Nephron (organoid): ENCODE results near the gene PAPPA2.
A peak's percentile ranks its signal among the peaks of the same experiment; 100 is the strongest.

Source experiments
- H3K27ac Mint-ChIP-seq, 3 experiments: 2 replicates each; pipeline ENCODE4 v1.8.0; 2020; ENCODE audit warnings: mixed read lengths in 3 of 3, mild to moderate bottlenecking in 2 of 3, moderate library complexity in 1 of 3
- H3K27me3 Mint-ChIP-seq: 2 replicates; pipeline ENCODE4 v1.8.0; 2021; ENCODE audit warnings: low read depth, mild to moderate bottlenecking, moderate library complexity, mixed read lengths
- H3K36me3 Mint-ChIP-seq: 2 replicates; pipeline ENCODE4 v1.8.0; 2020; ENCODE audit warnings: low read depth, mixed read lengths
- H3K4me1 Mint-ChIP-seq: 2 replicates; pipeline ENCODE4 v1.8.0; 2020; ENCODE audit warnings: mixed read lengths
- H3K4me3 Mint-ChIP-seq, 3 experiments: 2 replicates each; pipeline ENCODE4 v1.8.0; 2020; ENCODE audit warnings: mild to moderate bottlenecking in 3 of 3, mixed read lengths in 3 of 3, moderate library complexity in 2 of 3
- H3K9me3 Mint-ChIP-seq: 2 replicates; pipeline ENCODE4 v1.8.0; 2020; ENCODE audit warnings: mixed read lengths
- CTCF ChIP-seq, 3 experiments: fragments of 200-600 bp; sonication (generic); IDR thresholded peaks; one replicate each; pipeline ENCODE4 v1.5.0; 2021; ENCODE audit warnings: antibody characterized with exemption in 3 of 3; ENCODE audit not compliant: unreplicated experiment in 3 of 3

PAPPA2 gene

DNA sequence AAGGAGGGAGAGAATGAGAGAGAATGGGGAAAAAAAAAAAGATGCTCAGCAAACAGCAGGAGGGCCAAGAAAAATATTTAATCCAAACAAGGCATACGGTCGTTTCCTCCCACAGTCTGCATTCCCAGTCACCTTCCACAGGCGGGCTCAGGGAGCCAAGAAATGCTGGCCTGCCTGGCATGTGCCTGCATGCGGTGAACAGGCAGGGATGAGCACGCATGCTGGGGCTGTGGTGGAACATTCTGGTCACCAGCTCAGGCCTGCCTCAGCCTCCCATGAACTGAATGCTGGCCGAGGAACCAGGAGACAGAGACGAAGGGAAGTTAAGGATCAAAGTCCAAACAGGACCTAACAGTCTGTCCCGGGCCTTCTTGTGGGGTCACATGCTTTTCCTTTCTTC lies 366.3 kb downstream of the PAPPA2 start:
- Mint-ChIP-seq H3K4me1 (peaks cover 13% of the 10 kb centered on the region), H3K27ac (no peak overlapping the region), H3K4me3 (no peak overlapping the region), H3K36me3 (no peaks in the 10 kb centered on the region), H3K27me3 (no peaks in the 10 kb centered on the region), H3K9me3 (no peaks in the 10 kb centered on the region)
- no peak for TF ChIP-seq CTCF (IDR thresholded peaks at IDR 0.05; ENCODE audit: unreplicated experiment in 3 of 3)

DNA sequence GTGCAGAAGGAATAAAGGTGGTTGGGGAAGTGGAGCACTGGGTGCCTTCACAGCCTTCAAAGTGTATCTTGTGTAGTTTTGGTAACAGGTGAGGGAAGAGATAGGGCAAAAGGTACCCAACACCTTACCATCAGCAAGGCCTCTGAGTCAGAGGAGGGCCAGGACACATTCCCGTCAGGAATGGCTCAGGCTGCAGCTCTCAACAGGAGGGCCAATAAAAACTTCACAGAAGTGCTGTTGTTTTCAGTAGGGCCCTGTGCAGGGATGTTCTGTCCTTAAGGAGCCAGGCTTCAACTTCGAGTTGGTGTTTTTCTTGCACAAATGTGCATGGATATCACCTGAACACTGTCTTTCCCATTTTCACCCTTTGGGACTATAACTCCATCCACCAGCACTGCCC lies 368.2 kb downstream of the PAPPA2 start:
- TF ChIP-seq CTCF (IDR thresholded peaks at IDR 0.05; ENCODE audit: unreplicated experiment in 3 of 3), result no peak
- no peaks in the 10 kb centered on the region for H3K9me3 Mint-ChIP-seq
- no peaks in the 10 kb centered on the region for H3K36me3 Mint-ChIP-seq
- no peaks in the 10 kb centered on the region for H3K27me3 Mint-ChIP-seq
- no peak overlapping the region for H3K4me3 Mint-ChIP-seq
- peaks cover 8% of the 10 kb centered on the region for H3K4me1 Mint-ChIP-seq
- no peak overlapping the region for H3K27ac Mint-ChIP-seq

DNA sequence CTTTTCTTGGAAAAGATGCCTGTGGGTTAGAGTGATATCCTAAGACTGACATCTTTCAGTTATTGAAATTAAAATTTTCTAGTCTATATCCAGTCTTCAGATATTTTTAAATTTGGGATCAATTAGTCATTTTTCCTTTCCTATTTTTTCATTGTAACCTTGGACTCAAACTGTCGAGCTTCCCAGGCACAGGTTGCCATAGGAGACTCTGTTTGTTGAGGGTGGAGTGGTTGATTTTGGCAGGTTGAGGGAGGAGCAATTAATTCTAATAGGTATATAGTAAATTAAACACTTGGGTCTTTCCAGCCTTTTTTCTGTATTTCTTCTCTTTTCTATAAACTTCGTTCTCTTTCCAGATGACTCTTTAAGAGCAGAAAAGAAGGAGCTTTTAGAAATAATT lies 374.7 kb downstream of the PAPPA2 start:
- Mint-ChIP-seq H3K4me3 (no peak overlapping the region), H3K4me1 (peaks cover 9% of the 10 kb centered on the region), H3K9me3 (no peaks in the 10 kb centered on the region), H3K27me3 (no peaks in the 10 kb centered on the region), H3K36me3 (no peaks in the 10 kb centered on the region), H3K27ac (no peak overlapping the region)
- TF ChIP-seq CTCF (IDR thresholded peaks at IDR 0.05; ENCODE audit: unreplicated experiment in 3 of 3), result no peak

GRCh38 chr1:176838276-176838995 lies 375.5 kb downstream of the PAPPA2 start:
- Mint-ChIP-seq H3K36me3 (no peaks in the 10 kb centered on the region), H3K9me3 (no peaks in the 10 kb centered on the region), H3K27me3 (no peaks in the 10 kb centered on the region), H3K4me3 (no peak overlapping the region), H3K27ac (no peak overlapping the region), H3K4me1 (peaks cover 15% of the 10 kb centered on the region)
- no peak for TF ChIP-seq CTCF (IDR thresholded peaks at IDR 0.05; ENCODE audit: unreplicated experiment in 3 of 3)

GRCh38 chr1:176839216-176839615 lies 376.2 kb downstream of the PAPPA2 start:
- no peaks in the 10 kb centered on the region for H3K9me3 Mint-ChIP-seq

More at GRCh38 chr1:176839216-176839615, 376.2 kb downstream of the PAPPA2 start:
- Mint-ChIP-seq H3K4me1 (peaks cover 23% of the 10 kb centered on the region), H3K4me3 (no peak overlapping the region), H3K27me3 (no peaks in the 10 kb centered on the region), H3K36me3 (no peaks in the 10 kb centered on the region), H3K27ac (peak overlapping the region in 1 of 3 experiments; percentile 24)
- no peak for TF ChIP-seq CTCF (IDR thresholded peaks at IDR 0.05; ENCODE audit: unreplicated experiment in 3 of 3)
